HG03571 (cell line): ENCODE results near the gene TTC19.
"Not testable (repeated sequence)": the region's sequence is repeated elsewhere in the genome, so short reads cannot be mapped to it uniquely, and the experiment has no call there.

Source experiments
- ATAC-seq: cut with Tn5 transposase; IDR thresholded peaks from one replicate; pipeline ENCODE4 v1.9.1; 2021; ENCODE audit not compliant: unreplicated experiment

TTC19 gene

GRCh38 chr17:16027708-16028584 is 28.3 kb downstream of the TTC19 start:
- no peak for ATAC-seq

GRCh38 chr17:16033729-16034349 is 34.2 kb downstream of the TTC19 start:
- no peak for ATAC-seq

- ATAC-seq = no peak
Measured at GRCh38 chr17:16036261-16036660, 36.6 kb downstream of the TTC19 start.

DNA sequence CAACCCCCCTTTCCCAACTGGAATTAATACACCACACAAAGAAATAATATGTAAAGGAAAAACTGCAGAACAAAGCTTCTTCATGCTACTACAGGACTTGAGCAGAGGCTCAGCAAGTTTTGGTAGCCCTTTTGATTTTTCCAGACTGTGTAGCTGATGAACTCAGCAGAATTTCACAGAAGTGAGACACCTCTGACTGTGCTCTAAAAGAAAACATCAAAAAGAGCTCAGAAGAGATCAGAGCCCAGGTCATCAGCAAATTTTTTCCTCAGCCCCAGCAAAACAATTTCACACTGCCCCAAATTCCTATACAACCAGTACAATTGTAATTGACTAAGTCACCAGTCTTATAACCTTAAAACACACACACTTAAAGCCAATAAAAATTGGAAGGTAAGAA is 38.0 kb downstream of the TTC19 start:
- no peak for ATAC-seq

GRCh38 chr17:16040710-16041251 is 41.2 kb downstream of the TTC19 start:
- no peak for ATAC-seq

- no peak for ATAC-seq
Measured at GRCh38 chr17:16044487-16044886, 44.9 kb downstream of the TTC19 start.

DNA sequence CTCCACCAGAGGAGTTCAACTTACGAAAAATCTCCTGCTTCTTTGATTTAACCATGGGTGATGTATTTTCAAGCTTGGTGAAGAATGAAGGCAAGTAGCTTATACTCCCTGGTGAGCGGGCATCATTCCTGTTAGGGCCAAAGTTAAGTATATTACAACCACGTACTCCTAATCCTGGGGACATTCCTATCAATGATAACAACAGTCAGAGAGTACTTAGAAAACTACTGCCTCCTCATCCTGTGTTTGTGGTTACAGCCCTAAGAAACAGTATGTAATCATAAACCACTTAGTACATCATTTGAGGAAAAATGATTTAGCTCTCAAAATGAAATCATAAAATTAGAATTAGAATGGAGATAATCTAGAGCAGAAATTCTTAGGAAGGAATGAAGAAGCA is 47.3 kb downstream of the TTC19 start:
- ATAC-seq = no peak

- ATAC-seq = no peak
Measured at GRCh38 chr17:16048811-16049449, 49.3 kb downstream of the TTC19 start.

DNA sequence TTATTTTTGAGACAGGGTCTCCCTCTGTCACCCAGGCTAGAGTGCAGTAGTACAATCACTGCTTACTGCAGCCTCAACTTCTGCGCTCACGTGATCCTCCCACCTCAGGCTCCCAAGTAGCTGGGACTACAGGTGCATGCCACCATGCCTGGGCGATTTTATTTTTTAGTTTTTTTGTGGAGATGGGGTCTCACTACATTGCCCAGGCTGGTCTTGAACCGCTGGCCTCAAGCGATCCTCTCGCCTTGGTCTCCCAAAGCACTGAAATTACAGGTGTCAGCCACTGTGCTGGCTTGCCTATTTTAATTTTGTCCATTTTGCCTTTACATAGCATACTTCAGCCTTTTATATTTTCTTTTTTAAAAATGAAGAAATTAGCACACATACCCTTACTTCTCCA is 51.2 kb downstream of the TTC19 start:
- ATAC-seq = no peak

DNA sequence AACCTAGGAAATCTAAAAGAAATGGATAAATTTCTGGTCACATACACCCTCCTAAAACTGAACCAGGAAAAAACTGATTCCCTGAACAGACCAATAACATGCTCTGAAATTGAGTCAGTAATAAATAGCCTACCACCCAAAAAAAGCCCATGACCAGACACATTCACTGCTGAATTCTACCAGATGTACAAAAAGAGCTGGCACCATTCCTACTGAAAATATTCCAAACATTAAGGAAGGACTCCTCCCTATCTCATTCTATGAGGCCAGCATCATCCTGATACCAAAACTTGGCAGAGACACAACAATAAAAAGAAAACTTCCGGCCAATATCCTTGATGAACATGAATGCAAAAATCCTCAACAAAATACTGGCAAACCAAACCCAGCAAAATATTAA is 52.9 kb downstream of the TTC19 start:
- no peak for ATAC-seq

DNA sequence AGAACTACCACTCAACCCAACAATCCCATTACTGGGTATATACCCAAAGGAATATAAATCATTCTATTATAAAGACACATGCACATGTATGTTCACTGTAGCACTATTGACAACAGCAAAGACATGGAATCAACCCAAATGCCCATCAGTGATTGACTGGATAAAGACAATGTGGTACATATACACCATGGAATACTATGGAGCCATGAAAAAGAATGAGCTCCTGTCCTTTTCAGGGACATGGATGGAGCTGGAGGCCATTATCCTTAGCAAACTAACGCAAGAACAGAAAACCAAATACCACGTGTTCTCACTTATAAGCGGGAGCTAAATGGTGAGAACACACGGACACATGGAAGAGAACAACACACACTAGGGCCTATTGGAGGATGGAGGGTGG is 55.5 kb downstream of the TTC19 start:
- ATAC-seq = not testable (repeated sequence)

- no peak for ATAC-seq
Measured at GRCh38 chr17:16061631-16062030, 62.0 kb downstream of the TTC19 start.

DNA sequence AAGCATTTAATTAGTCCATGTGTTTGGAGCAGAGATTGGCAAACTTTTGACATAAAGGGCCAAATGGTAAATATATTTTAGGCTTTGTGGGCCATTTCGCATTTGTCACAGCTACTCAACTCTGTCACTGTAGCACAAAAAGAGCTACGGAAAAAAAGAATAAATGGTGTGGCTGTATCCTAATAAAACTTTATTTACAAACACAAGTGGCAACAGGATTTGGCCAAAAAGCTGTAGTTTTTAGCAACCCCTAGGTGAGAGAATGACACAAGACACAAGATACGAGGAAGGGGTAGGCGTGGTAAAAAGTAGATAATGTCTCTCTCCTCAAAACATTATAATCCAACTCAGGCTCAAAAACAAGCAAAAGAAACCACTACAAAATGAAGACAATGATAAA is 66.5 kb downstream of the TTC19 start:
- ATAC-seq = no peak

GRCh38 chr17:16068323-16068722 is 68.7 kb downstream of the TTC19 start:
- ATAC-seq = no peak

DNA sequence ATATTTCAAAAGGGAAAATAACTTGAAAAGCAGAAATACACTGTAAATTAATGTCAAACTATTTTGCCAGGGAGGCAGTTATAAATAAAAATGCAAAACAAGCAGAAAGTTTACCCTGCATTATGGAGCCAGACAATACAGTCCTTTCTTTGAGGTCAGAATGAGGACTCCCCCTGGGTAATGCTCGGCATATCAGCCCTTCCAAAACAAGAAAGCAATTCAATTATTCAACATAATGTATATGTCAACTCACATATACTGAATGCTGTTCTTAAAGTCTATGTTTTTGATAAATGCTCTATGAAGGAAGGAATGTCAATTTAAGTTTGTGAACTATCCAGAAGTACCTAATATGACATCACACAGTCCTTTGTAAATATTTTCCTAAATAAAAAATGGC is 72.4 kb downstream of the TTC19 start:
- ATAC-seq = no peak

GRCh38 chr17:16073845-16074244 is 74.2 kb downstream of the TTC19 start:
- no peak for ATAC-seq

DNA sequence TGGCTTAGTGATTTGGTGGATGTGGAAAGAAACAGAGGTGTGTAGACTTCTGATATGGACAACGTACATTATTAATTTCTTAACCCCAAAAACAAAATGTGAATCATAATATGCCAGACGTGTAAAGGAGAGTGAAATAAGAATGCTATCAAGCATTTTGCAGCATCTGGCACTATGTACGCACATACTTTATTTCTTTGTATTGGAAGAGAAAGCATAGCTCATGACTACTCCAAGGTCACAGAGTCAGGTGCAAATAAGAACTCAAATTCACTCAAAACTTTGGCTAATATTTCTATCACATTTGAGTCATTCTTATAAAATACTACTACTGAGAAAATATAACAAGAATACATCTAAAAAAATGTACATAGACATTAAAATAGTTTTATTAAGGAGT is 74.8 kb downstream of the TTC19 start:
- no peak for ATAC-seq

GRCh38 chr17:16075949-16076348 is 76.3 kb downstream of the TTC19 start:
- ATAC-seq = no peak
